Raji (cell line): ENCODE measurements around the gene RRP9.

ENCODE experiments used
- POLR2A ChIP-seq: IDR thresholded peaks from 2 replicates; pipeline ENCODE4 v1.6.1; 2011; ENCODE audit warnings: low read depth, low read length, control low read depth; ENCODE audit not compliant: insufficient read depth

RRP9 gene

GRCh38 chr3:51963951-51964451, 22.3 kb upstream of the RRP9 start:
- TF ChIP-seq POLR2A = no peak

- TF ChIP-seq POLR2A = no peak
These were observed 21.3 kb upstream of the RRP9 start for GRCh38 chr3:51962854-51963530.

- no peak for TF ChIP-seq POLR2A
These were observed 20.2 kb upstream of the RRP9 start for GRCh38 chr3:51961602-51962569.

- no peak for TF ChIP-seq POLR2A
These were observed 19.3 kb upstream of the RRP9 start for GRCh38 chr3:51961011-51961410.

GRCh38 chr3:51960386-51960785, 18.7 kb upstream of the RRP9 start:
- no peak for TF ChIP-seq POLR2A

- no peak for TF ChIP-seq POLR2A
These were observed 17.9 kb upstream of the RRP9 start for GRCh38 chr3:51959651-51960050.

GRCh38 chr3:51958603-51959521, 17.2 kb upstream of the RRP9 start:
- no peak for TF ChIP-seq POLR2A

- TF ChIP-seq POLR2A = no peak
These were observed 16.0 kb upstream of the RRP9 start for GRCh38 chr3:51957520-51958205.

GRCh38 chr3:51955893-51956770, 14.4 kb upstream of the RRP9 start:
- no peak for TF ChIP-seq POLR2A

GRCh38 chr3:51955175-51955892, 13.6 kb upstream of the RRP9 start, which contains the start of gene GPR62:
TSS of gene GPR62 (plus strand) at chr3:51955381. CDS start at chr3:51955653, 272 bp downstream.
- TF ChIP-seq POLR2A = no peak

GRCh38 chr3:51954713-51955112, 13.0 kb upstream of the RRP9 start:
- no peak for TF ChIP-seq POLR2A

GRCh38 chr3:51954105-51954504, 12.4 kb upstream of the RRP9 start:
- TF ChIP-seq POLR2A = no peak

GRCh38 chr3:51953445-51953844, 11.7 kb upstream of the RRP9 start:
- TF ChIP-seq POLR2A = no peak
